Measurements from ENCODE around the gene RXRA. TPM values are rescaled to one million over a fixed set of nuclear protein-coding genes. Genes with fewer than 3 reads are reported as not detected.
A peak's percentile ranks its signal among the peaks of the same experiment; 100 is the strongest.

The RXRA gene
- total and polyA plus RNA-seq, 2 of the 13 experiments (the other 11 are each of a cell fraction or from before 2014, with no cell fraction given) = 18.9 to 29.2 TPM

GRCh38 chr9:134328841-134329575, 2.8 kb downstream of the RXRA start (continued):
- TF ChIP-seq REL (CRISPR knock-in tag; conservative IDR thresholded peaks at IDR 0.05) (peak; percentile 72), ZNF343 (CRISPR knock-in tag; IDR thresholded peaks at IDR 0.05) (peak; percentile 51; the same call in 1 of the 2 replicates), ZNF746 (CRISPR knock-in tag; IDR thresholded peaks at IDR 0.05) (0 out of 2 replicates have a peak, but pooled peaks have one; percentile 31), FOXO4 (CRISPR knock-in tag; conservative IDR thresholded peaks at IDR 0.05) (no peak), ZNF350 (CRISPR knock-in tag; IDR thresholded peaks at IDR 0.05; ENCODE audit: borderline replicate concordance, low read depth) (peak; percentile 54), THYN1 (CRISPR knock-in tag; IDR thresholded peaks at IDR 0.05; ENCODE audit: borderline replicate concordance, low read depth) (no peak), ZSCAN9 (CRISPR knock-in tag; IDR thresholded peaks at IDR 0.05; ENCODE audit: borderline replicate concordance) (0 out of 2 replicates have a peak, but pooled peaks have one; percentile 52), ZNF276 (CRISPR knock-in tag; IDR thresholded peaks at IDR 0.05; ENCODE audit: low read depth) (no peak), TARDBP (CRISPR knock-in tag; IDR thresholded peaks at IDR 0.05) (0 out of 2 replicates have a peak, but pooled peaks have one; percentile 48), SOX5 (CRISPR knock-in tag; IDR thresholded peaks at IDR 0.05; ENCODE audit: borderline replicate concordance) (peak; percentile 24; the same call in 1 of the 2 replicates), SSRP1 (CRISPR knock-in tag; IDR thresholded peaks at IDR 0.05) (no peak; the same call in 1 of the 2 replicates), NFKBIZ (CRISPR knock-in tag; IDR thresholded peaks at IDR 0.05) (no peak; the same call in 1 of the 2 replicates), ZMYM2 (CRISPR knock-in tag; IDR thresholded peaks at IDR 0.05) (no peak; the same call in 1 of the 2 replicates), MAZ (IDR thresholded peaks at IDR 0.05; ENCODE audit: borderline replicate concordance, low read depth, low read length) (peak; percentile 19; the same call in 1 of the 2 replicates), MAZ (CRISPR knock-in tag; IDR thresholded peaks at IDR 0.05; ENCODE audit: low read depth) (peak; percentile 53; the same call in 1 of the 2 replicates), DMTF1 (CRISPR knock-in tag; IDR thresholded peaks at IDR 0.05) (no peak)
- TF ChIP-seq, protein P1, sequence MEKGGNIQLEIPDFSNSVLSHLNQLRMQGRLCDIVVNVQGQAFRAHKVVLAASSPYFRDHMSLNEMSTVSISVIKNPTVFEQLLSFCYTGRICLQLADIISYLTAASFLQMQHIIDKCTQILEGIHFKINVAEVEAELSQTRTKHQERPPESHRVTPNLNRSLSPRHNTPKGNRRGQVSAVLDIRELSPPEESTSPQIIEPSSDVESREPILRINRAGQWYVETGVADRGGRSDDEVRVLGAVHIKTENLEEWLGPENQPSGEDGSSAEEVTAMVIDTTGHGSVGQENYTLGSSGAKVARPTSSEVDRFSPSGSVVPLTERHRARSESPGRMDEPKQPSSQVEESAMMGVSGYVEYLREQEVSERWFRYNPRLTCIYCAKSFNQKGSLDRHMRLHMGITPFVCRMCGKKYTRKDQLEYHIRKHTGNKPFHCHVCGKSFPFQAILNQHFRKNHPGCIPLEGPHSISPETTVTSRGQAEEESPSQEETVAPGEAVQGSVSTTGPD (CRISPR knock-in tag; IDR thresholded peaks at IDR 0.05) = no peak; the same call in 1 of the 2 replicates
- TF ChIP-seq, protein P2, sequence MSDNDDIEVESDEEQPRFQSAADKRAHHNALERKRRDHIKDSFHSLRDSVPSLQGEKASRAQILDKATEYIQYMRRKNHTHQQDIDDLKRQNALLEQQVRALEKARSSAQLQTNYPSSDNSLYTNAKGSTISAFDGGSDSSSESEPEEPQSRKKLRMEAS (IDR thresholded peaks at IDR 0.05) = no peak
- TF ChIP-seq, protein P3, sequence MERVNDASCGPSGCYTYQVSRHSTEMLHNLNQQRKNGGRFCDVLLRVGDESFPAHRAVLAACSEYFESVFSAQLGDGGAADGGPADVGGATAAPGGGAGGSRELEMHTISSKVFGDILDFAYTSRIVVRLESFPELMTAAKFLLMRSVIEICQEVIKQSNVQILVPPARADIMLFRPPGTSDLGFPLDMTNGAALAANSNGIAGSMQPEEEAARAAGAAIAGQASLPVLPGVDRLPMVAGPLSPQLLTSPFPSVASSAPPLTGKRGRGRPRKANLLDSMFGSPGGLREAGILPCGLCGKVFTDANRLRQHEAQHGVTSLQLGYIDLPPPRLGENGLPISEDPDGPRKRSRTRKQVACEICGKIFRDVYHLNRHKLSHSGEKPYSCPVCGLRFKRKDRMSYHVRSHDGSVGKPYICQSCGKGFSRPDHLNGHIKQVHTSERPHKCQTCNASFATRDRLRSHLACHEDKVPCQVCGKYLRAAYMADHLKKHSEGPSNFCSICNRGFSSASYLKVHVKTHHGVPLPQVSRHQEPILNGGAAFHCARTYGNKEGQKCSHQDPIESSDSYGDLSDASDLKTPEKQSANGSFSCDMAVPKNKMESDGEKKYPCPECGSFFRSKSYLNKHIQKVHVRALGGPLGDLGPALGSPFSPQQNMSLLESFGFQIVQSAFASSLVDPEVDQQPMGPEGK (CRISPR knock-in tag; IDR thresholded peaks at IDR 0.05) = peak; percentile 70
